ENCODE data around the gene SULT6B1.
A peak's percentile ranks its signal among the peaks of the same experiment; 100 is the strongest.

The SULT6B1 gene

DNA sequence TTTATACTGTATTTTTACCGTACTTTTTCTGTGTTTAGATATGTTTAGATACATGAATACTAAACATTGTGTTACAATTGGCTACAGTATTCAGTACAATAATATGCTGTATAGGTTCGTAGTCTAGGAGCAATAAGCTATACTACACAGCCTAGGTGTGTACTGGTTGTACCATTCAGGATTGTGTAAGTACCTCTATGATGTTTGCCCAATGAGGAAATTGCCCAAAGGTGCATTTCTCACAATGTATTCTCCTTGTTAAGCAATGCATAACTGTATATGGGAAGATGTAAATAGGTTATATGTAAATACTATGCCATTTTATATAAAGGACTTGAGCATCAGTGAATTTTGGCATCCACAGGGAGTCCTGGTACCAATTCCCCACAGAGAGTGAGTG lies 42.4 kb downstream of the SULT6B1 start:
- no peak for DNase-seq

DNA sequence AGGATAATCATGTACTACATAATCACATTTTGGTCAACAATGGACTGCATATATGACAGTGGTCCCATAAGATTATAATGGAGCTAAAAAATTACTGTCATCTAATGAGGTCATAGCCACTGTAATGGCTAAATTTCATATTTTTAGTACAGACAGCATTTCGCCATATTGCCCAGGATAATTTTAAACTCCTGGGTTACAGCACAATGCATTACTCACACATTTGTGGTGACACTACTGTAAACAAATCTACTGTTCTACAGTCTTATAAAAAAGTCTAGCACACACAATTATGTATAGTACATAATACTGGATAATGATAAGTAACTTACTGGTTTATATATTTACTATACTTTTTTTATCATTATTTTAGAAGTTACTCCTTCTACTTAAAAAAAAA lies 44.5 kb downstream of the SULT6B1 start:
- DNase-seq, result peak; percentile 43

GRCh38 chr2:37142546-37142945 lies 45.9 kb downstream of the SULT6B1 start:
- no peak for DNase-seq

- DNase-seq, result no peak
Observed at GRCh38 chr2:37132914-37133313, 55.6 kb downstream of the SULT6B1 start.

DNA sequence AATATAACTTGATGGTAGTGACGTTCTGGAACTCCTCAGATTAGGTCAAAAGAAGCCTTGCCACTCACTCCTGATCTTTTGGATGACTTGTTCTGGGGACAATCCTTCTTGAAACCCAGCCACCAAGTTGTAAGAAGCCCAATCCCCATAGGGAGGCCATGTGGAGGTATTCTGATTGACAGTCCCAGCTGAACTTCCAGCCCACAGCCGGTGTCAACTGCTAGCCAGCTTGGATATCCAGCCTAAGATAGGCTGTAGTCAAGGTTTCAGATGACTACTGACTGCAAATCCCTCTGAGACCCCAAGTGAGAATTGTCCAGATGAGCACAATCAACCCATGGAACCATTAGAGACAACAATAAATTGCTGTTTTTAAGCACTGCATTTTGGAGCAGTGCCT lies 63.1 kb downstream of the SULT6B1 start:
- no peak for DNase-seq

DNA sequence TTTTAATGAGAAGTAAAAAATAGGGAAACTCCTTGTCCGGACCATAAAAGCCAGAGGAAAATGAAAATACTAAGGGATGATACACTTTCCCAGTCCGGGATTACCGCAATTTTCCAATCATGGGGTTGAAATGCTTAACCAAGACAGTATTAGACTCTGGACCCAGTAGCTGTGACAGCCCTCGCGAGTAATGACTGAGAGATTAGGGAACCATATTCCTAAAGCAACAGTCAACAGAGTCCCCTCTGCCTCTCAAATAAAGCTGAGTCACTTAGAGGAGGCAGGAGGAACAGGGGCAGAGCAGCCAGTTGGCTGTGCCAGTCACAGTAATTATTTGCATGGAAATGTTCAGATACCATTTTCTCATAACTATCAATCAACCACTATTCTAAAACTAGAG lies 69.3 kb downstream of the SULT6B1 start:
- no peak for DNase-seq
